Mesendoderm (in vitro differentiated cells): ENCODE data around the gene ACACB.

Source experiments
- DNase-seq: peaks from one replicate; pipeline ENCODE4 v3.0.0; 2013
- H2AK5ac ChIP-seq: 2 replicates; pipeline ENCODE4 v1.6.1; 2013; ENCODE audit warnings: low read length, inconsistent platforms
- H2BK120ac ChIP-seq: 2 replicates; pipeline ENCODE4 v1.6.1; 2013; ENCODE audit warnings: low read depth, mild to moderate bottlenecking, low read length, moderate library complexity, mixed read lengths
- H2BK15ac ChIP-seq: replicated peaks from 2 replicates; pipeline ENCODE4 v1.6.1; 2013; ENCODE audit warnings: low read depth, mild to moderate bottlenecking, moderate library complexity
- H2BK5ac ChIP-seq: 2 replicates; pipeline ENCODE4 v1.6.1; 2013; ENCODE audit warnings: low read length, inconsistent platforms
- H3K18ac ChIP-seq: 2 replicates; pipeline ENCODE4 v1.6.1; 2013; ENCODE audit warnings: mild to moderate bottlenecking, low read length, mixed read lengths
- H3K23ac ChIP-seq: one replicate; pipeline ENCODE4 v1.6.1; 2013; ENCODE audit warnings: low read length
- H3K27ac ChIP-seq: 2 replicates; pipeline ENCODE4 v1.5.1; 2013; ENCODE audit warnings: low read depth, mild to moderate bottlenecking, inconsistent platforms, low read length, moderate library complexity
- H3K27me3 ChIP-seq: 2 replicates; pipeline ENCODE4 v1.6.1; 2013; ENCODE audit warnings: low read length, control low read depth, mild to moderate bottlenecking, inconsistent platforms; ENCODE audit not compliant: insufficient read depth, poor library complexity
- H3K36me3 ChIP-seq: 2 replicates; pipeline ENCODE4 v1.6.1; 2013; ENCODE audit warnings: low read length, inconsistent platforms; ENCODE audit not compliant: control insufficient read depth, insufficient read depth
- H3K4ac ChIP-seq: one replicate; pipeline ENCODE4 v1.6.1; 2013; ENCODE audit warnings: low read depth, mild to moderate bottlenecking, low read length, moderate library complexity
- H3K4me1 ChIP-seq: 2 replicates; pipeline ENCODE4 v1.6.1; 2013; ENCODE audit warnings: low read depth, low read length, inconsistent platforms; ENCODE audit not compliant: control insufficient read depth
- H3K4me2 ChIP-seq: 2 replicates; pipeline ENCODE4 v1.6.1; 2013; ENCODE audit warnings: low read length
- H3K4me3 ChIP-seq: 2 replicates; pipeline ENCODE4 v1.5.1; 2013; ENCODE audit warnings: mild to moderate bottlenecking, low read length
- H3K56ac ChIP-seq: one replicate; pipeline ENCODE4 v1.6.1; 2013; ENCODE audit warnings: low read length
- H3K79me1 ChIP-seq: 2 replicates; pipeline ENCODE4 v1.6.1; 2013; ENCODE audit warnings: low read length, inconsistent platforms
- H3K79me2 ChIP-seq: 2 replicates; pipeline ENCODE4 v1.6.1; 2013; ENCODE audit warnings: mild to moderate bottlenecking, low read length; ENCODE audit not compliant: control insufficient read depth, insufficient read depth
- H3K9ac ChIP-seq: 2 replicates; pipeline ENCODE4 v1.6.1; 2013; ENCODE audit warnings: low read length, inconsistent platforms
- H4K5ac ChIP-seq: one replicate; pipeline ENCODE4 v1.6.1; 2013; ENCODE audit warnings: low read length
- H4K8ac ChIP-seq: one replicate; pipeline ENCODE4 v1.6.1; 2013; ENCODE audit warnings: low read depth, mild to moderate bottlenecking, control low read depth, low read length, moderate library complexity
- WGBS: extraction: QIAGEN DNeasy Blood & Tissue Kit; methylation state at CpG from one replicate; pipeline ENCODE4 v1.1.7; 2013; ENCODE audit warnings: low lambda C conversion rate, missing lambda C conversion rate; ENCODE audit not compliant: insufficient coverage; ENCODE audit errors: extremely low coverage; 5-methylcytosine and 5-hydroxymethylcytosine counted together

Gene ACACB

GRCh38 chr12:109310247-109311125 lies 194.1 kb downstream of the ACACB start:
- Histone ChIP-seq H3K27ac (no peak overlapping the region), H3K79me1 (no peaks in the 10 kb centered on the region), H2AK5ac (no peak overlapping the region), H3K27me3 (peaks cover 30% of the 10 kb centered on the region), H3K4me1 (no peaks in the 10 kb centered on the region), H3K79me2 (no peaks in the 10 kb centered on the region), H3K18ac (no peak overlapping the region), H3K36me3 (no peaks in the 10 kb centered on the region), H3K23ac (no peak overlapping the region), H3K4me2 (peak overlapping the region; percentile 61), H3K9ac (peak overlapping the region; percentile 27), H3K4ac (no peak overlapping the region), H3K4me3 (peak overlapping the region; percentile 20), H2BK5ac (no peak overlapping the region), H2BK120ac (no peak overlapping the region), H3K56ac (peak overlapping the region; percentile 34), H4K5ac (no peak overlapping the region), H2BK15ac (no peak overlapping the region), H4K8ac (no peak overlapping the region)
- no CpG with 5 or more reads among the region's 33 CpGs for WGBS
- no peak for DNase-seq
